Neural cell (in vitro differentiated cells): ENCODE measurements around the gene CTSL. TPM values are rescaled to one million over a fixed set of nuclear protein-coding genes. Genes with fewer than 3 reads are reported as not detected.

Source experiments
- H2AFZ ChIP-seq: fragments of 200-600, 300-800 bp; sonication (generic), shearing (Covaris generic); 2 replicates; pipeline ENCODE4 v1.6.0; 2014; ENCODE audit warnings: low read depth, mild to moderate bottlenecking, antibody characterized with exemption, low read length, moderate library complexity
- H3F3A ChIP-seq: fragments of 200-600 bp; shearing (Covaris generic); 2 replicates; pipeline ENCODE4 v1.6.1; 2016; ENCODE audit warnings: mild to moderate bottlenecking, moderate library complexity, mixed read lengths, antibody characterized with exemption, low read length; ENCODE audit not compliant: insufficient read depth, poor library complexity, severe bottlenecking
- H3K27ac ChIP-seq: fragments of 200-600, 300-800 bp; sonication (generic), shearing (Covaris generic); 2 replicates; pipeline ENCODE4 v1.5.1; 2014; ENCODE audit warnings: mild to moderate bottlenecking, low read length, moderate library complexity
- H3K27me3 ChIP-seq: fragments of 300-800, 200-600 bp; sonication (generic), shearing (Covaris generic); 2 replicates; pipeline ENCODE4 v1.6.0; 2014; ENCODE audit warnings: mild to moderate bottlenecking, low read depth, low read length, moderate library complexity; ENCODE audit not compliant: insufficient read depth
- H3K36me3 ChIP-seq: fragments of 300-800, 200-600 bp; sonication (generic), shearing (Covaris generic); 2 replicates; pipeline ENCODE4 v1.5.1; 2014; ENCODE audit warnings: mild to moderate bottlenecking, antibody characterized with exemption, low read length, moderate library complexity; ENCODE audit not compliant: insufficient read depth
- H3K4me2 ChIP-seq: fragments of 300-800, 200-600 bp; sonication (generic), shearing (Covaris generic); 2 replicates; pipeline ENCODE4 v1.6.0; 2014; ENCODE audit warnings: mild to moderate bottlenecking, low read length
- H3K4me3 ChIP-seq: fragments of 300-800, 200-600 bp; sonication (generic), shearing (Covaris generic); 2 replicates; pipeline ENCODE4 v1.5.1; 2014; ENCODE audit warnings: mild to moderate bottlenecking, low read length, moderate library complexity
- H3K79me2 ChIP-seq: fragments of 200-600 bp; shearing (Covaris generic); replicated peaks from 2 replicates; pipeline ENCODE4 v1.6.0; 2014; ENCODE audit warnings: mild to moderate bottlenecking, low read length, moderate library complexity; ENCODE audit not compliant: insufficient read depth
- H3K9ac ChIP-seq: fragments of 300-800, 200-600 bp; sonication (generic), shearing (Covaris generic); 2 replicates; pipeline ENCODE4 v1.6.1; 2016; ENCODE audit warnings: mild to moderate bottlenecking, low read length, mixed read lengths
- H3K9me2 ChIP-seq: fragments of 200-600 bp; shearing (Covaris generic); 2 replicates; pipeline ENCODE4 v1.6.1; 2016; ENCODE audit warnings: mild to moderate bottlenecking, low read length, mixed read lengths; ENCODE audit not compliant: insufficient read depth
- H3K9me3 ChIP-seq: fragments of 200-600, 300-800 bp; sonication (generic), shearing (Covaris generic); 2 replicates; pipeline ENCODE4 v1.6.1; 2016; ENCODE audit warnings: mild to moderate bottlenecking, mixed run types, low read length, moderate library complexity, mixed read lengths
- H4K20me1 ChIP-seq: fragments of 200-600 bp; shearing (Covaris generic); 2 replicates; pipeline ENCODE4 v1.6.1; 2016; ENCODE audit warnings: mild to moderate bottlenecking, mixed run types; ENCODE audit not compliant: insufficient read depth
- CTCF ChIP-seq: fragments of 450-650 bp; IDR thresholded peaks from 2 replicates; pipeline ENCODE4 v1.5.1; 2014; ENCODE audit warnings: antibody characterized with exemption, mild to moderate bottlenecking, moderate library complexity; ENCODE audit not compliant: poor library complexity, severe bottlenecking
- EP300 ChIP-seq: fragments of 450-650 bp; conservative IDR thresholded peaks from 2 replicates; pipeline ENCODE4 v1.6.1; 2014; ENCODE audit warnings: antibody characterized with exemption, mild to moderate bottlenecking, moderate library complexity; ENCODE audit not compliant: poor library complexity, severe bottlenecking
- EZH2 ChIP-seq: fragments of 200-600, 300-800 bp; shearing (Covaris generic), sonication (generic); IDR thresholded peaks from 2 replicates; pipeline ENCODE4 v1.6.1; 2014; ENCODE audit warnings: antibody characterized with exemption, low read length, borderline replicate concordance, mild to moderate bottlenecking; ENCODE audit not compliant: insufficient read depth, poor library complexity, severe bottlenecking
- MXI1 ChIP-seq: fragments of 450-650 bp; conservative IDR thresholded peaks from 2 replicates; pipeline ENCODE4 v1.6.1; 2014; ENCODE audit warnings: antibody characterized with exemption, mild to moderate bottlenecking; ENCODE audit not compliant: poor library complexity, severe bottlenecking
- POLR2AphosphoS5 ChIP-seq: IDR thresholded peaks from 2 replicates; pipeline ENCODE4 v1.6.1; 2012
- RAD21 ChIP-seq: fragments of 450-650 bp; conservative IDR thresholded peaks from 2 replicates; pipeline ENCODE4 v1.6.1; 2014; ENCODE audit warnings: antibody characterized with exemption, mild to moderate bottlenecking, moderate library complexity
- REST ChIP-seq: IDR thresholded peaks from 2 replicates; pipeline ENCODE4 v1.6.1; 2012; ENCODE audit warnings: borderline replicate concordance
- SMC3 ChIP-seq: fragments of 450-650 bp; conservative IDR thresholded peaks from 2 replicates; pipeline ENCODE4 v1.6.1; 2014; ENCODE audit warnings: antibody characterized with exemption, mild to moderate bottlenecking, moderate library complexity; ENCODE audit not compliant: poor library complexity
- TAF1 ChIP-seq: IDR thresholded peaks from 2 replicates; pipeline ENCODE4 v1.6.1; 2012; ENCODE audit warnings: low read depth
- polyA plus RNA-seq: library from polyadenylated mRNA; depleted of rRNA; stranded (reverse); fragments of >200 nt; gene quantifications from 2 replicates; pipeline ENCODE4 v1.2.3, GENCODE V29; 2014

Gene CTSL
- polyA plus RNA-seq, 1 donor from 2014 or later: 53.5 TPM

- no peaks in the 10 kb centered on the region for H3K9me2 ChIP-seq
- no peak overlapping the region for H3K4me3 ChIP-seq
- no peaks in the 10 kb centered on the region for H4K20me1 ChIP-seq
- H3K36me3 ChIP-seq: peaks cover 14% of the 10 kb centered on the region
- H3F3A ChIP-seq: no peaks in the 10 kb centered on the region
- no peaks in the 10 kb centered on the region for H3K27me3 ChIP-seq
- H2AFZ ChIP-seq: no peak overlapping the region
- H3K9ac ChIP-seq: no peak overlapping the region
- H3K79me2 ChIP-seq: no peaks in the 10 kb centered on the region
- H3K4me2 ChIP-seq: no peak overlapping the region
- TF ChIP-seq MXI1: no peak
- no peak for TF ChIP-seq POLR2AphosphoS5
- no peak overlapping the region for H3K27ac ChIP-seq
- peaks cover 5% of the 10 kb centered on the region for H3K9me3 ChIP-seq
These were observed 29.3 kb upstream of the CTSL start for GRCh38 chr9:87696641-87697040.

GRCh38 chr9:87698069-87698809 is 27.7 kb upstream of the CTSL start:
- TF ChIP-seq EZH2: no peak
- TF ChIP-seq EP300: no peak
- no peak for TF ChIP-seq CTCF
- no peak for TF ChIP-seq MXI1
- no peak for TF ChIP-seq SMC3
- TF ChIP-seq POLR2AphosphoS5: no peak
- TF ChIP-seq REST: no peak
- TF ChIP-seq TAF1: no peak
- TF ChIP-seq RAD21: no peak
- H3K27me3 ChIP-seq: no peaks in the 10 kb centered on the region
- no peak overlapping the region for H3K27ac ChIP-seq
- no peaks in the 10 kb centered on the region for H3K9me2 ChIP-seq
- H3K4me3 ChIP-seq: no peak overlapping the region
- H2AFZ ChIP-seq: no peak overlapping the region
- no peaks in the 10 kb centered on the region for H3K79me2 ChIP-seq
- no peak overlapping the region for H3K9ac ChIP-seq
- H3F3A ChIP-seq: no peaks in the 10 kb centered on the region
- H4K20me1 ChIP-seq: no peaks in the 10 kb centered on the region
- no peaks in the 10 kb centered on the region for H3K9me3 ChIP-seq
- H3K36me3 ChIP-seq: peaks cover 14% of the 10 kb centered on the region
- H3K4me2 ChIP-seq: no peak overlapping the region
